HepG2 (cell line): Measurements from ENCODE around the gene ITM2B. TPM values are rescaled to one million over a fixed set of nuclear protein-coding genes. Genes with fewer than 3 reads are reported as not detected.

Source experiments
- BCL6 ChIP-seq: IDR thresholded peaks from 2 replicates; pipeline ENCODE4 v1.6.1; 2016; ENCODE audit warnings: missing genetic modification reagents, missing compliant biosample characterization
- KLF11 ChIP-seq: IDR thresholded peaks from 2 replicates; pipeline ENCODE4 v1.6.1; 2016; ENCODE audit warnings: missing compliant biosample characterization
- MEIS1 ChIP-seq: sonication (generic); formaldehyde crosslinking; IDR thresholded peaks from 2 replicates; pipeline ENCODE4 v1.9.0; 2021; ENCODE audit warnings: mild to moderate bottlenecking, missing genetic modification reagents, moderate library complexity, borderline replicate concordance
- PAF1 ChIP-seq: IDR thresholded peaks from 2 replicates; pipeline ENCODE4 v1.6.1; 2016; ENCODE audit warnings: missing genetic modification reagents, missing compliant biosample characterization
- SMAD9 ChIP-seq: sonication (generic); formaldehyde crosslinking; IDR thresholded peaks from 2 replicates; pipeline ENCODE4 v1.5.1; 2020; ENCODE audit warnings: mild to moderate bottlenecking, missing genetic modification reagents
- ZFP36 ChIP-seq: fragments of 150-350 bp; IDR thresholded peaks from 2 replicates; pipeline ENCODE4 v1.6.1; 2018; ENCODE audit warnings: borderline replicate concordance, low read length, low read depth; ENCODE audit not compliant: partially characterized antibody
- ZFX ChIP-seq: sonication (generic); formaldehyde crosslinking; IDR thresholded peaks from 2 replicates; pipeline ENCODE4 v1.4.0; 2020; ENCODE audit warnings: mild to moderate bottlenecking, low read depth, missing genetic modification reagents, moderate library complexity
- ZSCAN20 ChIP-seq: sonication (generic); formaldehyde crosslinking; IDR thresholded peaks from 2 replicates; pipeline ENCODE4 v1.4.0; 2020; ENCODE audit warnings: missing genetic modification reagents, mild to moderate bottlenecking, borderline replicate concordance
- polyA plus RNA-seq, 8 experiments: library from polyadenylated mRNA; depleted of rRNA in 3 of 8; stranded (reverse) in 7 of 8; unstranded in 1 of 8; fragments of >200 nt; fragmentation: Illumina TruSeq in 4 of 8; extraction: Trizol in 4 of 8; gene quantifications; 2 replicates each; pipeline versions ENCODE4 v1.2.1 to v1.2.3, GENCODE V29; 2011 to 2016; ENCODE audit warnings: low read depth in 4 of 8, missing spikeins in 1 of 8, mixed read lengths in 1 of 8; ENCODE audit not compliant: insufficient read depth in 1 of 8
- total RNA-seq, 5 experiments: library from RNA; depleted of rRNA; stranded (reverse); fragments of >200 nt; fragmentation: Illumina TruSeq; extraction: Trizol; gene quantifications; 2 replicates each; pipeline ENCODE4 v1.2.3, GENCODE V29; 2016; ENCODE audit warnings: low read depth in 1 of 5
- TF ChIP-seq, protein P1 (sequence below): sonication (generic); formaldehyde crosslinking; IDR thresholded peaks from 2 replicates; pipeline ENCODE4 v1.4.0; 2020; ENCODE audit warnings: mild to moderate bottlenecking, low read depth, missing genetic modification reagents
- TF ChIP-seq, protein P2 (sequence below): IDR thresholded peaks from 2 replicates; pipeline ENCODE4 v1.6.1; 2016; ENCODE audit warnings: low read depth, missing genetic modification reagents, missing compliant biosample characterization
- TF ChIP-seq, protein P3 (sequence below): sonication (generic); formaldehyde crosslinking; IDR thresholded peaks from 2 replicates; pipeline ENCODE4 v1.5.1; 2020; ENCODE audit warnings: mild to moderate bottlenecking, missing genetic modification reagents, borderline replicate concordance

Gene ITM2B
- total and polyA plus RNA-seq, 2 of the 13 experiments (the other 11 are each of a cell fraction or from before 2014, with no cell fraction given): 158 to 373 TPM

DNA sequence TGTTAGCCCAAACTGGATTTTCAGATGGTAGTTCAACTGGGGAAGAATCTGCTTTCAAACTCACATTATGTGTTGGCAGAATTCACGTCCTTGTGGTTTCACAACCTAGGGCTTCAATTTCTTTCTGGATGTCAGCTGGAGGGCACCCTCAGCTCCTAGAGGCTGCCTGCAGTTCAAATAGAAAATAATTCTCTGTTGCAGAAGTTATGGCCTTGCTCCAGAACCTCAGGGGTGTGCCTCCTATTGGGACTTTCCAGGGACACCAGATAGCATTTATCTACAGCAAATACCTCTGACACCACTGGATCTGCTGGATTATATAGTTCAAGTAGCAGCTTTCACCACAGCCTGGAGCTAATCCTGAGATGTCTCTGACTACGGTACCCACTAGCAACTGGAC is 58.7 kb downstream of the ITM2B start (continued):
- TF ChIP-seq, protein P1, sequence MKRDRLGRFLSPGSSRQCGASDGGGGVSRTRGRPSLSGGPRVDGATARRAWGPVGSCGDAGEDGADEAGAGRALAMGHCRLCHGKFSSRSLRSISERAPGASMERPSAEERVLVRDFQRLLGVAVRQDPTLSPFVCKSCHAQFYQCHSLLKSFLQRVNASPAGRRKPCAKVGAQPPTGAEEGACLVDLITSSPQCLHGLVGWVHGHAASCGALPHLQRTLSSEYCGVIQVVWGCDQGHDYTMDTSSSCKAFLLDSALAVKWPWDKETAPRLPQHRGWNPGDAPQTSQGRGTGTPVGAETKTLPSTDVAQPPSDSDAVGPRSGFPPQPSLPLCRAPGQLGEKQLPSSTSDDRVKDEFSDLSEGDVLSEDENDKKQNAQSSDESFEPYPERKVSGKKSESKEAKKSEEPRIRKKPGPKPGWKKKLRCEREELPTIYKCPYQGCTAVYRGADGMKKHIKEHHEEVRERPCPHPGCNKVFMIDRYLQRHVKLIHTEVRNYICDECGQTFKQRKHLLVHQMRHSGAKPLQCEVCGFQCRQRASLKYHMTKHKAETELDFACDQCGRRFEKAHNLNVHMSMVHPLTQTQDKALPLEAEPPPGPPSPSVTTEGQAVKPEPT (CRISPR knock-in tag): no peak
- TF ChIP-seq, protein P2, sequence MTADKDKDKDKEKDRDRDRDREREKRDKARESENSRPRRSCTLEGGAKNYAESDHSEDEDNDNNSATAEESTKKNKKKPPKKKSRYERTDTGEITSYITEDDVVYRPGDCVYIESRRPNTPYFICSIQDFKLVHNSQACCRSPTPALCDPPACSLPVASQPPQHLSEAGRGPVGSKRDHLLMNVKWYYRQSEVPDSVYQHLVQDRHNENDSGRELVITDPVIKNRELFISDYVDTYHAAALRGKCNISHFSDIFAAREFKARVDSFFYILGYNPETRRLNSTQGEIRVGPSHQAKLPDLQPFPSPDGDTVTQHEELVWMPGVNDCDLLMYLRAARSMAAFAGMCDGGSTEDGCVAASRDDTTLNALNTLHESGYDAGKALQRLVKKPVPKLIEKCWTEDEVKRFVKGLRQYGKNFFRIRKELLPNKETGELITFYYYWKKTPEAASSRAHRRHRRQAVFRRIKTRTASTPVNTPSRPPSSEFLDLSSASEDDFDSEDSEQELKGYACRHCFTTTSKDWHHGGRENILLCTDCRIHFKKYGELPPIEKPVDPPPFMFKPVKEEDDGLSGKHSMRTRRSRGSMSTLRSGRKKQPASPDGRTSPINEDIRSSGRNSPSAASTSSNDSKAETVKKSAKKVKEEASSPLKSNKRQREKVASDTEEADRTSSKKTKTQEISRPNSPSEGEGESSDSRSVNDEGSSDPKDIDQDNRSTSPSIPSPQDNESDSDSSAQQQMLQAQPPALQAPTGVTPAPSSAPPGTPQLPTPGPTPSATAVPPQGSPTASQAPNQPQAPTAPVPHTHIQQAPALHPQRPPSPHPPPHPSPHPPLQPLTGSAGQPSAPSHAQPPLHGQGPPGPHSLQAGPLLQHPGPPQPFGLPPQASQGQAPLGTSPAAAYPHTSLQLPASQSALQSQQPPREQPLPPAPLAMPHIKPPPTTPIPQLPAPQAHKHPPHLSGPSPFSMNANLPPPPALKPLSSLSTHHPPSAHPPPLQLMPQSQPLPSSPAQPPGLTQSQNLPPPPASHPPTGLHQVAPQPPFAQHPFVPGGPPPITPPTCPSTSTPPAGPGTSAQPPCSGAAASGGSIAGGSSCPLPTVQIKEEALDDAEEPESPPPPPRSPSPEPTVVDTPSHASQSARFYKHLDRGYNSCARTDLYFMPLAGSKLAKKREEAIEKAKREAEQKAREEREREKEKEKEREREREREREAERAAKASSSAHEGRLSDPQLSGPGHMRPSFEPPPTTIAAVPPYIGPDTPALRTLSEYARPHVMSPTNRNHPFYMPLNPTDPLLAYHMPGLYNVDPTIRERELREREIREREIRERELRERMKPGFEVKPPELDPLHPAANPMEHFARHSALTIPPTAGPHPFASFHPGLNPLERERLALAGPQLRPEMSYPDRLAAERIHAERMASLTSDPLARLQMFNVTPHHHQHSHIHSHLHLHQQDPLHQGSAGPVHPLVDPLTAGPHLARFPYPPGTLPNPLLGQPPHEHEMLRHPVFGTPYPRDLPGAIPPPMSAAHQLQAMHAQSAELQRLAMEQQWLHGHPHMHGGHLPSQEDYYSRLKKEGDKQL (CRISPR knock-in tag): no peak
- no peak for TF ChIP-seq KLF11 (CRISPR knock-in tag)
- no peak for TF ChIP-seq SMAD9 (CRISPR knock-in tag)
- peak; percentile 60 for TF ChIP-seq BCL6 (CRISPR knock-in tag)
- TF ChIP-seq ZSCAN20 (CRISPR knock-in tag): no peak
- no peak for TF ChIP-seq ZFP36
- TF ChIP-seq MEIS1 (CRISPR knock-in tag): no peak
- no peak for TF ChIP-seq PAF1 (CRISPR knock-in tag)
- TF ChIP-seq, protein P3, sequence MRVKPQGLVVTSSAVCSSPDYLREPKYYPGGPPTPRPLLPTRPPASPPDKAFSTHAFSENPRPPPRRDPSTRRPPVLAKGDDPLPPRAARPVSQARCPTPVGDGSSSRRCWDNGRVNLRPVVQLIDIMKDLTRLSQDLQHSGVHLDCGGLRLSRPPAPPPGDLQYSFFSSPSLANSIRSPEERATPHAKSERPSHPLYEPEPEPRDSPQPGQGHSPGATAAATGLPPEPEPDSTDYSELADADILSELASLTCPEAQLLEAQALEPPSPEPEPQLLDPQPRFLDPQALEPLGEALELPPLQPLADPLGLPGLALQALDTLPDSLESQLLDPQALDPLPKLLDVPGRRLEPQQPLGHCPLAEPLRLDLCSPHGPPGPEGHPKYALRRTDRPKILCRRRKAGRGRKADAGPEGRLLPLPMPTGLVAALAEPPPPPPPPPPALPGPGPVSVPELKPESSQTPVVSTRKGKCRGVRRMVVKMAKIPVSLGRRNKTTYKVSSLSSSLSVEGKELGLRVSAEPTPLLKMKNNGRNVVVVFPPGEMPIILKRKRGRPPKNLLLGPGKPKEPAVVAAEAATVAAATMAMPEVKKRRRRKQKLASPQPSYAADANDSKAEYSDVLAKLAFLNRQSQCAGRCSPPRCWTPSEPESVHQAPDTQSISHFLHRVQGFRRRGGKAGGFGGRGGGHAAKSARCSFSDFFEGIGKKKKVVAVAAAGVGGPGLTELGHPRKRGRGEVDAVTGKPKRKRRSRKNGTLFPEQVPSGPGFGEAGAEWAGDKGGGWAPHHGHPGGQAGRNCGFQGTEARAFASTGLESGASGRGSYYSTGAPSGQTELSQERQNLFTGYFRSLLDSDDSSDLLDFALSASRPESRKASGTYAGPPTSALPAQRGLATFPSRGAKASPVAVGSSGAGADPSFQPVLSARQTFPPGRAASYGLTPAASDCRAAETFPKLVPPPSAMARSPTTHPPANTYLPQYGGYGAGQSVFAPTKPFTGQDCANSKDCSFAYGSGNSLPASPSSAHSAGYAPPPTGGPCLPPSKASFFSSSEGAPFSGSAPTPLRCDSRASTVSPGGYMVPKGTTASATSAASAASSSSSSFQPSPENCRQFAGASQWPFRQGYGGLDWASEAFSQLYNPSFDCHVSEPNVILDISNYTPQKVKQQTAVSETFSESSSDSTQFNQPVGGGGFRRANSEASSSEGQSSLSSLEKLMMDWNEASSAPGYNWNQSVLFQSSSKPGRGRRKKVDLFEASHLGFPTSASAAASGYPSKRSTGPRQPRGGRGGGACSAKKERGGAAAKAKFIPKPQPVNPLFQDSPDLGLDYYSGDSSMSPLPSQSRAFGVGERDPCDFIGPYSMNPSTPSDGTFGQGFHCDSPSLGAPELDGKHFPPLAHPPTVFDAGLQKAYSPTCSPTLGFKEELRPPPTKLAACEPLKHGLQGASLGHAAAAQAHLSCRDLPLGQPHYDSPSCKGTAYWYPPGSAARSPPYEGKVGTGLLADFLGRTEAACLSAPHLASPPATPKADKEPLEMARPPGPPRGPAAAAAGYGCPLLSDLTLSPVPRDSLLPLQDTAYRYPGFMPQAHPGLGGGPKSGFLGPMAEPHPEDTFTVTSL: no peak
- no peak for TF ChIP-seq ZFX (CRISPR knock-in tag)
